ENCODE results near the gene NFYB. TPM values are rescaled to one million over a fixed set of nuclear protein-coding genes. Genes with fewer than 3 reads are reported as not detected.
A peak's percentile ranks its signal among the peaks of the same experiment; 100 is the strongest.
"Not testable (repeated sequence)": the region's sequence is repeated elsewhere in the genome, so short reads cannot be mapped to it uniquely, and the experiment has no call there.

Gene NFYB
- total RNA-seq, 1 donor from 2014 or later: 39.9 TPM

GRCh38 chr12:104122298-104122697 lies 15.7 kb downstream of the NFYB start:
- FAIRE-seq: no peak

GRCh38 chr12:104121001-104121400 lies 17.0 kb downstream of the NFYB start:
- DNase-seq (ENCODE audit: low spot score in 2 of 2): no peak
- FAIRE-seq: no peak

More at GRCh38 chr12:104122298-104122697, 15.7 kb downstream of the NFYB start:
- no peak for DNase-seq (ENCODE audit: low spot score in 2 of 2)

DNA sequence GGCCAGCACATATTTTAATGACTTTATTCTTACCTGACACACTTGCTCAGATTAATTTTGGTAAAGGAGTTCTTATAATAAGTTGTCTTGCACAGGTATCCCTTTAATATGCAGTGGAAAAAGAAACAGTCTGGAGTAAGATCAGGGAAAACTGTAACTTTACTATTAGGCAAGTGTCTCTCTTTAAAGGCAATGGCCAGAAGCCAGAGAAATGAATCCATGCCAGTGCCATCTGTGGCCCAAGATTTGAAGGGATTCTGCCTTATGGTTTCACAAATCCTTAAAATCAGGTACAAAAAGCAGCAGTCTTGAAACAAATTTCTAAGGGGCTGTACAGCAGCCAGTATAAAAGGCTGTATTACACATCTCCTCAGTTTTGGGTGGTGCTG lies 22.4 kb downstream of the NFYB start:
- DNase-seq (ENCODE audit: low spot score in 2 of 2): no peak
- FAIRE-seq: no peak

GRCh38 chr12:104114834-104115586 lies 23.0 kb downstream of the NFYB start:
- not testable (repeated sequence) for DNase-seq (ENCODE audit: low spot score in 2 of 2); FAIRE-seq

- FAIRE-seq (no peak), DNase-seq (ENCODE audit: low spot score in 2 of 2) (no peak)
These were observed 28.4 kb downstream of the NFYB start for GRCh38 chr12:104109446-104110271.

DNA sequence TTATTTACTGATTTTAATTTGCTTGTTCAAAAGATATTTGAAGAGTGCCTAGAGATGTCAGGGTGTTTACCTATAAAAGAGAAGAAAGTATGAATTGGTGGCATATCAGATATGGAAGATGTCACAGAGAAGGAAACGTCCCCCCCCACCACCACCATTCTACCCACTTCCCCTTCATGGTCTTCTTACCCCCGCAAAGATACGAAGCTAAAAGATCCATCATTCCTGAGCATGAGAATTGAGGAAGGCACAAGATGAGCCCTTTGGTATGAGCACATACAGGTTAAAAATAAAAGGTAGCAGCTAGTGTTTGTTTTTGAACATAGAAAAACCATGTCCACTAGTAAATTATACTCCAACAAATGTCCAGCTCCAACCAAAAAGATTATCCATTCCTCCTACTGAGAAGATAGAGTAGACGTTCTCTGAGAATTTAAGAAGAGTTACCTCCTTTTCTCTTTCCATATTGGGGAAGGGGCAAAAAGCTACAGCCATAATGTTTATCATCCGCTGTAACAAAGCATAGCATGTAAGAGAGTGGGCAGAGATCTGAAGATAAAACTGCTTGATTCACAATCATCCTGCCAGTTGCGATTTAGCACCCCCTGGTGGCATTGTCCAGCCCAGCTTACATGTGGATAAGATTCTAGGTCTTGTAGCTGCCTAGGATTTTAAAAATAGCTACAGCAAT lies 29.1 kb downstream of the NFYB start:
- DNase-seq (ENCODE audit: low spot score in 2 of 2) (peak; percentile 27 to 28), FAIRE-seq (peak; percentile 40)

DNA sequence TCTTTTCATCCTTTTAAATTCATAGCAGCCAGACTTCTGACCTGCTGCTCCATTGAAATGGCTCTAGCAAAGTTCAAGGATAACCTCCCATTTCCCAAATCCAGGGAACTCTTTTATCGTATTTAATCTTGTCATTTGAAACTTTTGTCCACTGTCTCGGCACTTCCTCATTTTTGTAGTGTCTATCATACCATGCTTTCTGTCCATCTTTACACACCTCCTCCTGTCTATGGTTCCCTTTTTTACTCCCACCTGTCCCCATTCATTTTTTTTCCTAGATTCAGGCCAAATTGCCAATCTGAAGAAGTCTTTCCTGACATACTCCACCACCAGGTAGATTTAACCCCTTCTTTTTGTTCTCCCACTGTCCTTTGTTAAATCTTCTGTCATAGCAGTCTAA lies 31.0 kb downstream of the NFYB start:
- no peak for FAIRE-seq
- DNase-seq (ENCODE audit: low spot score in 2 of 2): no peak

GRCh38 chr12:104105461-104105860 lies 32.5 kb downstream of the NFYB start:
- FAIRE-seq: no peak

GRCh38 chr12:104097954-104098353 lies 40.1 kb downstream of the NFYB start:
- no peak for DNase-seq (ENCODE audit: low spot score in 2 of 2)
- FAIRE-seq: no peak

More at GRCh38 chr12:104105461-104105860, 32.5 kb downstream of the NFYB start:
- no peak for DNase-seq (ENCODE audit: low spot score in 2 of 2)

GRCh38 chr12:104095289-104095688 lies 42.7 kb downstream of the NFYB start:
- DNase-seq (ENCODE audit: low spot score in 2 of 2) (no peak), FAIRE-seq (no peak)

- FAIRE-seq: no peak
These were observed 43.7 kb downstream of the NFYB start for GRCh38 chr12:104094284-104094683.

DNA sequence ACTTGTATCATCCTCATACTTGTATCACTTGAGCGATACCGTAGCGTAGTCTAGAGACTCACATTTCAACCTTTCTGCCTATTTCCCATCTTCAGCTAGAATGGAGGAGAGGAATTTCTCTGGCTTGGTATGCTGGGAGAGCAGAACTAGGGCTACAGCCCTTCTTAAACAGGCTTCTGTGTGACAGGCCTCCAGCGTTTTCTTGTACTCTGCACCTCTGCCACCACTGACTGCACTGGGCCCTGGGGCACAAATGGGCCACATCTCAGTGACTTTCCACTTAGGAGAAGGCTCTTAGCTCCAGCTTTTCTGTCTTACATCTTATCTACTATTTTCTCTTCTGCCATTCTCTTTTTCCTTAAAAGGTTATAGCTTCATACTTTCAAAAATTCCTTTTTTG lies 46.9 kb downstream of the NFYB start:
- no peak for DNase-seq (ENCODE audit: low spot score in 2 of 2)
- FAIRE-seq: no peak

More at GRCh38 chr12:104094284-104094683, 43.7 kb downstream of the NFYB start:
- no peak for DNase-seq (ENCODE audit: low spot score in 2 of 2)

DNA sequence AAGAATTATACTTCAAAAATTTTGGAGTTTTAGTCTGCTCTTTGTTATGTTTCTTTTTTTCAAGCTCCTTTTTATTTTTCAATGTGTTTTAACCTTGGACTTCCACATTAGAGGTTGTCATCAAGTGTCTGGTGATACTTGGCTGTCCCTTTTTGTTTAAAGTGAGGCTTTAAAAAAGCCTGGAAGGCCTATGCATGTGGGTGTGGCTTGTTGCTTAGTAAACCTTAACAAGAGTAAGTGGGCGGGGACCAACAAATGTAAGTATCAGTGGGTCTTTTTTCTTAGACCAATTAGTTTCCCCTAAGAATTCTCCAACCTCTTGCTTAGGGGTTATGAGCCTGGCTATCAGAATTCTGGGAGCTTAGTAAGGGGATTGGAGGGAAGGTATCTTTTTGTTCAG lies 47.3 kb downstream of the NFYB start:
- no peak for DNase-seq (ENCODE audit: low spot score in 2 of 2)
- no peak for FAIRE-seq

- FAIRE-seq (no peak), DNase-seq (ENCODE audit: low spot score in 2 of 2) (no peak)
These were observed 54.1 kb downstream of the NFYB start for GRCh38 chr12:104083769-104084475.

GRCh38 chr12:104080764-104081163 lies 57.2 kb downstream of the NFYB start:
- FAIRE-seq (no peak), DNase-seq (ENCODE audit: low spot score in 2 of 2) (no peak)

DNA sequence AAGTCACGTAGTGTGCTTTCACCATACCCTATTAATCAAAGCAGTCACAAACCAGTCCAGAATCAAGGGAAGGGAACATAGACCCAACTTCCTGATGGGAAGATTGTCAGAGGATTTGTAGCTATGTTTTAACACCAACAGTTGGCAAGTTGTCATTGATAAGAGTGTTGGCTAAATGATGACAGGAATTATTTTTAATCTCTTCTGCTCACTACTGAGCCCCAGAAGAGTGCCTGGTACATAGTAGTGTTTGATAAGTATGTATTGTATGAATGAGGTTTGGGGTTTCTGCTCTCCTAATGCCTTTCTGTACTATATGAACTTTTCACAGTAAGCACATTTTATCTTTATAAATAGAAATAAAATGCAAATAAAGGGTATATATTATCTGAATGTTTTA lies 59.0 kb downstream of the NFYB start:
- no peak for FAIRE-seq

DNA sequence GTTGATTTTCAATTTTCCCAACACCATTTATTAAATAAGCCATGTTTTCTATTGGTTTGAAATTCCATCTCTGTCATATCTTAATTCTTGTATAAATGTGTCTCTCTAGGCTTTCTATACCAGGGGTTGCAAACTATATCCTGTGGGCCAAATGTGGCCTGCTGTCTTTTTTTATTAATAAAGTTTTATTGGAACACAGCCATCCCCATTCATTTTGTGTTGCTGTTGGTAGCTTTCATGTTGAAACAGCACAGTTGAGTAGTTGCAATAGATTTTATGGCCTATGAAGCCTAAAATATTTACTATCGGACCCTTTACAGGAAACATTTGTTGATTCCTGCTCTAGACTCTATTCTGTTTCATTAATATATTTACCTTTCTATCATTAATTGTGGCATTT lies 64.3 kb downstream of the NFYB start:
- no peak for DNase-seq (ENCODE audit: low spot score in 2 of 2)
- FAIRE-seq: no peak

More for the DNA sequence above, 59.0 kb downstream of the NFYB start:
- no peak for DNase-seq (ENCODE audit: low spot score in 2 of 2)

DNA sequence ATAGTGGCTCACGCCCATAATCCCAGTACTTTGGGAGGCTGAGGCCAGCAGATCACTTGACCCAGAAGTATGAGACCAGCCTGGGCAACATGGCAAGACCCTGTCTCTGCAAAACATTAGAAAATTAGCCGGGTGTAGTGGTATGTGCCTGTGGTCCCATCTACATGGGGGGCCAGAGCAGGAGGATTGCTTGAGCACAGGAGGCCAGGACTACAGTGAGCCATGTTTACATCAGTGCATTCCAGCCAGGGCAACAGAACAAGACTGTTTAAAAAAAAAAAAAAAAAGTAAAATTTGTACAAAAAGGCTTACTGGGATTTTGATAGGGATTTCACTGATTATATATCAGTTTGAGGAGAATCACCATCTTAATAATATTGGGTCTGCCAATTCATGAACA lies 65.9 kb downstream of the NFYB start:
- FAIRE-seq (no peak), DNase-seq (ENCODE audit: low spot score in 2 of 2) (no peak)

All from frontal cortex (tissue), 4 donors.